Neuronal stem cell (in vitro differentiated cells): Measurements from ENCODE around the gene PDE7B.
"Not testable (repeated sequence)": the region's sequence is repeated elsewhere in the genome, so short reads cannot be mapped to it uniquely, and the experiment has no call there.

Experiments used
- DNase-seq: peaks from one replicate; pipeline ENCODE4 v3.0.0-alpha.2; 2013; ENCODE audit warnings: low spot score
- H2AFZ ChIP-seq: one replicate; pipeline ENCODE4 v1.6.1; 2013; ENCODE audit warnings: mild to moderate bottlenecking, low read length, inconsistent platforms
- H2AK5ac ChIP-seq: 2 replicates; pipeline ENCODE4 v1.6.1; 2013; ENCODE audit warnings: low read depth, mild to moderate bottlenecking, inconsistent platforms, low read length, moderate library complexity, mixed read lengths
- H2BK120ac ChIP-seq: 2 replicates; pipeline ENCODE4 v1.6.1; 2013; ENCODE audit warnings: low read depth, mild to moderate bottlenecking, inconsistent platforms, low read length, moderate library complexity, mixed read lengths
- H2BK12ac ChIP-seq: one replicate; pipeline ENCODE4 v1.6.1; 2013; ENCODE audit warnings: low read length, inconsistent platforms
- H2BK15ac ChIP-seq: 2 replicates; pipeline ENCODE4 v1.6.1; 2013; ENCODE audit warnings: mild to moderate bottlenecking, low read length, inconsistent platforms, mixed read lengths
- H2BK5ac ChIP-seq: one replicate; pipeline ENCODE4 v1.6.1; 2013; ENCODE audit warnings: inconsistent platforms, mild to moderate bottlenecking, low read length, moderate library complexity
- H3K14ac ChIP-seq: one replicate; pipeline ENCODE4 v1.6.1; 2013; ENCODE audit warnings: low read length, inconsistent platforms
- H3K18ac ChIP-seq: 2 replicates; pipeline ENCODE4 v1.6.1; 2013; ENCODE audit warnings: low read length, inconsistent platforms
- H3K23ac ChIP-seq: 2 replicates; pipeline ENCODE4 v1.6.1; 2013; ENCODE audit warnings: low read depth, mild to moderate bottlenecking, mixed read lengths, low read length, inconsistent platforms; ENCODE audit not compliant: poor library complexity
- H3K27ac ChIP-seq: replicated peaks from 3 replicates; pipeline ENCODE4 v1.5.1; 2013; ENCODE audit warnings: low read length, inconsistent platforms
- H3K27me3 ChIP-seq, 3 experiments: 2 replicates each; pipeline ENCODE4 v1.6.1; 2013; ENCODE audit warnings: low read length in 3 of 3, mild to moderate bottlenecking in 2 of 3, inconsistent platforms in 1 of 3, low read depth in 1 of 3, mixed read lengths in 1 of 3, moderate library complexity in 1 of 3; ENCODE audit not compliant: control insufficient read depth in 3 of 3, insufficient read depth in 3 of 3
- H3K36me3 ChIP-seq, 2 donors: replicated peaks in 1 of 2; 2 replicates each; pipeline ENCODE4 v1.6.1; 2013; ENCODE audit warnings: low read length in 2 of 2; ENCODE audit not compliant: control insufficient read depth in 2 of 2, insufficient read depth in 2 of 2
- H3K4ac ChIP-seq: 2 replicates; pipeline ENCODE4 v1.6.1; 2013; ENCODE audit warnings: inconsistent platforms, mild to moderate bottlenecking, low read length, moderate library complexity
- H3K4me1 ChIP-seq, 2 donors: 1 replicate in 1 of 2; 2 replicates in 1 of 2; pipeline ENCODE4 v1.6.1; 2013; ENCODE audit warnings: low read length in 2 of 2, low read depth in 1 of 2; ENCODE audit not compliant: control insufficient read depth in 2 of 2, insufficient read depth in 1 of 2
- H3K4me2 ChIP-seq: one replicate; pipeline ENCODE4 v1.6.1; 2013; ENCODE audit warnings: mild to moderate bottlenecking, low read length, inconsistent platforms; ENCODE audit not compliant: insufficient read depth, poor library complexity, severe bottlenecking
- H3K4me3 ChIP-seq, 2 donors: 2 replicates each; pipeline ENCODE4 v1.5.1; 2013; ENCODE audit warnings: low read length in 2 of 2, mild to moderate bottlenecking in 2 of 2, inconsistent platforms in 1 of 2, moderate library complexity in 1 of 2
- H3K79me1 ChIP-seq: one replicate; pipeline ENCODE4 v1.6.1; 2013; ENCODE audit warnings: low read depth, mild to moderate bottlenecking, inconsistent platforms, low read length, moderate library complexity
- H3K9ac ChIP-seq: one replicate; pipeline ENCODE4 v1.6.1; 2013; ENCODE audit warnings: mild to moderate bottlenecking, low read depth, low read length, inconsistent platforms; ENCODE audit not compliant: poor library complexity
- H3K9me3 ChIP-seq, 2 donors: replicated peaks in 1 of 2; 2 replicates each; pipeline versions ENCODE3 to v1.6.1; 2013; ENCODE audit warnings: low read length in 2 of 2, mild to moderate bottlenecking in 2 of 2, inconsistent platforms in 1 of 2, low read depth in 1 of 2, mixed read lengths in 1 of 2, moderate library complexity in 1 of 2; ENCODE audit not compliant: control insufficient read depth in 2 of 2, insufficient read depth in 1 of 2
- H4K8ac ChIP-seq: one replicate; pipeline ENCODE4 v1.6.1; 2013; ENCODE audit warnings: low read depth, mild to moderate bottlenecking, inconsistent platforms, low read length, moderate library complexity
- H4K91ac ChIP-seq: one replicate; pipeline ENCODE4 v1.6.1; 2013; ENCODE audit warnings: low read length, low read depth, mild to moderate bottlenecking, inconsistent platforms; ENCODE audit not compliant: poor library complexity
- WGBS, 2 donors: extraction: QIAGEN DNeasy Blood & Tissue Kit; methylation state at CpG; one replicate each; pipeline ENCODE4 v1.1.7; 2013; ENCODE audit warnings: missing lambda C conversion rate in 2 of 2, mixed read lengths in 1 of 2; ENCODE audit not compliant: insufficient read length in 2 of 2, insufficient replicate concordance in 1 of 2; ENCODE audit errors: extremely low coverage in 2 of 2; 5-methylcytosine and 5-hydroxymethylcytosine counted together

PDE7B gene

DNA sequence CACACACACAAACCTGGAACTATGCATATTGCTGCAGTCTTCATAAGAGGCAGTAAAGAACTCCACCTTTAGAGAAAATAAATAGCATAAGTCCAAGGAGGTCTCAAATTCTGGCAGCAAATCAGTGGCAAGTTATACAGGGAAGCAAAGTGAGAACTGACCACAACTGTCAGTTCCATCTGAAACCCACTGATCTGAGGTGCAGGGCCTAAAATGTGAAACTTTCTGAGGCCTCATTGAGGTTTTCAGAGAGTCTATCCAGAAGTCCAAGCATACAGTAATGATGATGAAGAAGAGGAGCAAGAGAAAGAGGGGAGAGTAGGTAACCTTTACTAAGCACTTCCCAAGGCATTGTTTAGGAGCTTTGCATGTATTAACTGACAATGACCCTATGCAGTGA, 362.4 kb downstream of the PDE7B start:
- Histone ChIP-seq H3K4ac (no peak overlapping the region), H2AK5ac (no peak overlapping the region), H3K27ac (no peak overlapping the region), H3K9me3 (no peaks in the 10 kb centered on the region), H3K23ac (no peak overlapping the region), H3K14ac (no peak overlapping the region), H3K36me3 (no peaks in the 10 kb centered on the region), H3K4me1 (no peaks in the 10 kb centered on the region), H2BK15ac (no peak overlapping the region), H2BK12ac (no peak overlapping the region), H4K91ac (no peak overlapping the region), H4K8ac (no peak overlapping the region), H3K4me3 (no peak overlapping the region), H2AFZ (no peak overlapping the region), H2BK120ac (no peak overlapping the region), H3K9ac (no peak overlapping the region), H2BK5ac (no peak overlapping the region), H3K27me3 (no peaks in the 10 kb centered on the region), H3K4me2 (no peak overlapping the region), H3K18ac (no peak overlapping the region), H3K79me1 (no peaks in the 10 kb centered on the region)
- DNase-seq, result no peak

DNA sequence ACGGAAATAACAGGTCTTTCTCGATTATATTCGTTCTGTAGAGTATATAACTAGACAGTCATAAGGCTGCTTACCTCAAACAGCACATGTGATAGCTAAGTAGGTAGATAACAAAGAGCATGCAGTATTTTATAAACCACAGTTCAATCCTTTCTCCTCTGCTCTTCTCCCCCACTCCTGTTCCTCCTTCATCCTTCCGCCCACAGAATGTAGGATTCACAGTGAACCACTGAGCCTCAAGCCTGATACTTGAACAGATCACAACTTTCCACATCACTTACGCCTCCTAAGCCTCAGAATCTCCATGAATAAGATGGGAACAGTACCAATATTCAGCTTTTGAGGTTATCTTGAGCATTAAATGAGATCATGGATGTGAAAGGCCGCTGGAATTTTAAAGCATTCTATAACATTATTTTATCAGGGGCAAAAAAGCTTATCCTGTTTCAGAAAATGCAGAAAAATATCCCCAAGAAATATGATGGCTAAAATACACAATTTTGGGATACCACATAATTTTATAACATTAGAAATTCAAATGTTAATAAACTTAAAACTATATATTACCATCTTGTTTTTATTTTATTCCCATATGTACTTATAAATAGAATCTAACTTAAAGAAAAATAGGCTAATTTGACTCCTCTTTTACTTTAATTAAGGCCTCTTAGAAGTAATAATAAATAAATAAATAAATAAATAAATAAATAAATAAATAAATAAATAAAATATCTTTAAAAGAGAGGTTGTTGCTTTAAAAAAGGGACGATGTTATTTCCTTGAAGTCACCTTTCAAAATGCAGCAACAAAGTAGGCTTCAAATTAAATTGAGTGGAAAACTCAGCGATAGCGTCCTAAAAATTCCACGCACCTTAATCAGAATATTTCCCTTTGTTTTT, 365.3 kb downstream of the PDE7B start:
- no peaks in the 10 kb centered on the region for H3K36me3 ChIP-seq
- no CpG with 5 or more reads among the region's 10 CpGs for WGBS, 2 donors
- no peak overlapping the region for H3K23ac ChIP-seq
- H4K8ac ChIP-seq, result no peak overlapping the region
- H2AK5ac ChIP-seq, result no peak overlapping the region
- no peak overlapping the region for H3K4me2 ChIP-seq
- H2BK120ac ChIP-seq, result no peak overlapping the region
- H3K4ac ChIP-seq, result no peak overlapping the region
- no peak overlapping the region for H3K14ac ChIP-seq
- H2BK15ac ChIP-seq, result no peak overlapping the region
- H3K27ac ChIP-seq, result no peak overlapping the region
- no peak overlapping the region for H3K18ac ChIP-seq
- H3K27me3 ChIP-seq, result no peaks in the 10 kb centered on the region
- no peaks in the 10 kb centered on the region for H3K4me1 ChIP-seq
- H2AFZ ChIP-seq, result no peak overlapping the region
- no peak overlapping the region for H3K9ac ChIP-seq
- DNase-seq, result no peak
- H3K9me3 ChIP-seq, result peaks cover 0 to 3% of the 10 kb centered on the region in 2 donors
- H4K91ac ChIP-seq, result no peak overlapping the region
- no peaks in the 10 kb centered on the region for H3K79me1 ChIP-seq
- no peak overlapping the region for H3K4me3 ChIP-seq
- no peak overlapping the region for H2BK5ac ChIP-seq
- no peak overlapping the region for H2BK12ac ChIP-seq

DNA sequence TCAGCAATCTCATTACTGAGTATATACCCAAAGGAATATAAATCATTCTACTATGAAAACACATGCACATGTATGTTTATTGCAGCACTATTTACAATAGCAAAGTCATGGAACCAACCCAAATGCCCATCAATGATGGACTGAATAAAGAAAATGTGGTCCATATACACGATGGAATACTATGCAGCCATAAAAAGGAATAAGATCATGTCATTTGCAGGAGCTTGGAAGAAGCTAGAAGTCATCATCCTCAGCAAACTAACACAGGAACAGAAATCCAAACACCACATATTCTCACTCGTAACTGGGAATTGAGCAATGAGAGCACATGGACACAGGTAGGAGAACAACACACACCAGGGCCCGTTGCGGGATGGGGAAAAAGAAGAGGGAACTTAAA, 373.5 kb downstream of the PDE7B start:
- H2BK5ac ChIP-seq, H3K27ac ChIP-seq: not testable (repeated sequence)
- WGBS, 2 donors, result no CpG with 5 or more reads among the region's 4 CpGs

DNA sequence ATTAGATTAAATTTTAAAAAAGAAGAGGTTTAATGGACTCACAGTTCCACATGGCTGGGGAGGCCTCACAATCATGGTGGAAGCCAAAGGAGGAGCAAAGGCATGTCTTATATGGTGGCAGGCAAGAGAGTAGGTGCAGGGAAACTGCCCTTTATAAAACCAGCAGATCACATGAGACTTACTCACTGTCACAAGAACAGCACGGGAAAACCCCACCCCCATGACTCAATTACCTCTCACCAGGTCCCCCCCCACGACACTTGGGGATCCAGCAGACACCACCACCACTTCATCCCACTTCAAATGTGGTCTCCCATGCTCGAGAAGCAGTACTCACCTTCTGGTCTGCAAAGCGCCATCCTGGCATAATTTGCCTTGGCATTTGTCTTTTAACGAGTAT, 374.0 kb downstream of the PDE7B start:
- H3K18ac ChIP-seq, result no peak overlapping the region
- H2AK5ac ChIP-seq, result no peak overlapping the region
- no peaks in the 10 kb centered on the region for H3K27me3 ChIP-seq
- no peaks in the 10 kb centered on the region for H3K36me3 ChIP-seq
- no peak overlapping the region for H3K14ac ChIP-seq
- no peak overlapping the region for H4K8ac ChIP-seq
- no peak overlapping the region for H2BK12ac ChIP-seq
- H3K79me1 ChIP-seq, result no peaks in the 10 kb centered on the region
- no peak overlapping the region for H2BK120ac ChIP-seq
- no peaks in the 10 kb centered on the region for H3K4me1 ChIP-seq
- H3K4me3 ChIP-seq, result no peak overlapping the region
- no peak for DNase-seq
- no CpG with 5 or more reads among the region's 5 CpGs for whole genome bisulfite sequencing, 2 donors
- no peak overlapping the region for H2AFZ ChIP-seq
- no peak overlapping the region for H4K91ac ChIP-seq
- peaks cover 0 to 3% of the 10 kb centered on the region in 2 donors for H3K9me3 ChIP-seq
- H3K23ac ChIP-seq, result no peak overlapping the region
- H3K4me2 ChIP-seq, result no peak overlapping the region
- H2BK5ac ChIP-seq, result no peak overlapping the region
- no peak overlapping the region for H3K4ac ChIP-seq
- H3K9ac ChIP-seq, result no peak overlapping the region
- H2BK15ac ChIP-seq, result no peak overlapping the region
- H3K27ac ChIP-seq, result no peak overlapping the region

More for the DNA sequence above, 373.5 kb downstream of the PDE7B start:
- H2AFZ ChIP-seq, H3K4me3 ChIP-seq, H2BK12ac ChIP-seq, H4K91ac ChIP-seq, H4K8ac ChIP-seq, H2BK120ac ChIP-seq, H3K9ac ChIP-seq, H3K18ac ChIP-seq, H3K23ac ChIP-seq, H3K14ac ChIP-seq, H3K4me1 ChIP-seq, H3K4me2 ChIP-seq, DNase-seq, H2AK5ac ChIP-seq, H3K4ac ChIP-seq, H3K27me3 ChIP-seq, H3K9me3 ChIP-seq, H3K36me3 ChIP-seq, H3K79me1 ChIP-seq, H2BK15ac ChIP-seq: not testable (repeated sequence)
